ENCODE data around the gene ZNF346. TPM values are rescaled to one million over a fixed set of nuclear protein-coding genes. Genes with fewer than 3 reads are reported as not detected.
"Not testable (repeated sequence)": the region's sequence is repeated elsewhere in the genome, so short reads cannot be mapped to it uniquely, and the experiment has no call there.

The ZNF346 gene
- total RNA-seq (24.2 TPM), polyA plus RNA-seq (10 to 100 TPM; 10.5 to 22.1 (median 14.2) TPM)

- Histone ChIP-seq H3K36me3 (ENCODE audit: control insufficient read depth, insufficient read depth, low read length) (no peaks in the 10 kb centered on the region), H3K27ac (ENCODE audit: insufficient read depth, low read length, poor library complexity, severe bottlenecking) (peak within 1 kb of the TSS; percentile 88), H3K4me3 (ENCODE audit: low read depth, low read length) (peak within 1 kb of the TSS; percentile 98), H3K27me3 (ENCODE audit: control insufficient read depth, insufficient read depth, low read length) (no peaks in the 10 kb centered on the region), H3K4me1 (ENCODE audit: control insufficient read depth, insufficient read depth, low read length, poor library complexity, severe bottlenecking) (peaks cover 28% of the 10 kb centered on the region), H3K9me3 (ENCODE audit: control insufficient read depth in 2 of 2, low read length in 2 of 2) (no peaks in the 10 kb centered on the region)
- H3K4me1 Mint-ChIP-seq = peaks cover 25 to 53% (median 41%) of the 10 kb centered on the region in 4 donors
- peak within 1 kb of the TSS; percentile 95 to 100 (median 98) for H3K4me3 Mint-ChIP-seq
- no peaks in the 10 kb centered on the region for H3K9me3 Mint-ChIP-seq
- DNase-seq (peak; percentile 92 to 95 (median 92)), ATAC-seq (ENCODE audit: low read depth in 2 of 2) (peak; percentile 93 to 95)
- no peaks in the 10 kb centered on the region for H3K27me3 Mint-ChIP-seq
- H3K36me3 Mint-ChIP-seq = peaks cover 7% of the 10 kb centered on the region
- H3K27ac Mint-ChIP-seq = peak within 1 kb of the TSS; percentile 98 to 99 (median 98)
These were observed at the start of gene ZNF346 for GRCh38 chr5:177022386-177023302. Gene ZNF346 (plus strand): TSS chr5:177022696. CDS start chr5:177022739, 43 bp downstream.

GRCh38 chr5:176979669-176980068 lies 42.8 kb upstream of the ZNF346 start:
- H3K27ac ChIP-seq (ENCODE audit: insufficient read depth, low read length, poor library complexity, severe bottlenecking) = no peak overlapping the region
- Mint-ChIP-seq H3K36me3 (peaks cover 24% of the 10 kb centered on the region), H3K9me3 (peaks cover 0 to 1% (median 0%) of the 10 kb centered on the region in 7 donors), H3K27ac (no peak overlapping the region), H3K27me3 (no peaks in the 10 kb centered on the region), H3K4me1 (peaks cover 4 to 29% (median 21%) of the 10 kb centered on the region in 4 donors), H3K4me3 (peak overlapping the region in 1 of 4 donors; percentile 7)
- no peak for ATAC-seq (ENCODE audit: low read depth in 2 of 2)
- H3K4me1 ChIP-seq (ENCODE audit: control insufficient read depth, insufficient read depth, low read length, poor library complexity, severe bottlenecking) = no peaks in the 10 kb centered on the region
- DNase-seq = no peak
- no peaks in the 10 kb centered on the region for H3K27me3 ChIP-seq (ENCODE audit: control insufficient read depth, insufficient read depth, low read length)
- peaks cover 38% of the 10 kb centered on the region for H3K36me3 ChIP-seq (ENCODE audit: control insufficient read depth, insufficient read depth, low read length)
- H3K9me3 ChIP-seq (ENCODE audit: control insufficient read depth in 2 of 2, low read length in 2 of 2) = no peaks in the 10 kb centered on the region
- H3K4me3 ChIP-seq (ENCODE audit: low read depth, low read length) = no peak overlapping the region

- Mint-ChIP-seq H3K27me3 (no peaks in the 10 kb centered on the region), H3K4me3 (no peak overlapping the region), H3K4me1 (peaks cover 9 to 37% (median 22%) of the 10 kb centered on the region in 4 donors), H3K27ac (no peak overlapping the region), H3K36me3 (peaks cover 17% of the 10 kb centered on the region), H3K9me3 (peaks cover 0 to 1% (median 0%) of the 10 kb centered on the region in 7 donors)
- ATAC-seq (ENCODE audit: low read depth in 2 of 2) (no peak), DNase-seq (no peak)
- no peak overlapping the region for H3K27ac ChIP-seq (ENCODE audit: insufficient read depth, low read length, poor library complexity, severe bottlenecking)
- no peaks in the 10 kb centered on the region for H3K27me3 ChIP-seq (ENCODE audit: control insufficient read depth, insufficient read depth, low read length)
- no peaks in the 10 kb centered on the region for H3K9me3 ChIP-seq (ENCODE audit: control insufficient read depth in 2 of 2, low read length in 2 of 2)
- no peak overlapping the region for H3K4me3 ChIP-seq (ENCODE audit: low read depth, low read length)
- peaks cover 8% of the 10 kb centered on the region for H3K4me1 ChIP-seq (ENCODE audit: control insufficient read depth, insufficient read depth, low read length, poor library complexity, severe bottlenecking)
- H3K36me3 ChIP-seq (ENCODE audit: control insufficient read depth, insufficient read depth, low read length) = peaks cover 33% of the 10 kb centered on the region
These were observed 41.7 kb upstream of the ZNF346 start for GRCh38 chr5:176980818-176981217.

- H3K27ac Mint-ChIP-seq, H3K9me3 Mint-ChIP-seq: not testable (repeated sequence)
- peaks cover 28% of the 10 kb centered on the region for H3K36me3 ChIP-seq (ENCODE audit: control insufficient read depth, insufficient read depth, low read length)
These were observed 39.4 kb upstream of the ZNF346 start for GRCh38 chr5:176983112-176983511.

GRCh38 chr5:176983593-176983992 lies 38.9 kb upstream of the ZNF346 start:
- not testable (repeated sequence) for H3K9me3 Mint-ChIP-seq; H3K4me3 ChIP-seq (ENCODE audit: low read depth, low read length); H3K27ac Mint-ChIP-seq; DNase-seq; ATAC-seq (ENCODE audit: low read depth in 2 of 2); H3K27ac ChIP-seq (ENCODE audit: insufficient read depth, low read length, poor library complexity, severe bottlenecking); H3K27me3 Mint-ChIP-seq; H3K4me3 Mint-ChIP-seq; H3K9me3 ChIP-seq (ENCODE audit: control insufficient read depth in 2 of 2, low read length in 2 of 2); H3K27me3 ChIP-seq (ENCODE audit: control insufficient read depth, insufficient read depth, low read length)
- Histone ChIP-seq H3K36me3 (ENCODE audit: control insufficient read depth, insufficient read depth, low read length) (peaks cover 28% of the 10 kb centered on the region), H3K4me1 (ENCODE audit: control insufficient read depth, insufficient read depth, low read length, poor library complexity, severe bottlenecking) (peaks cover 25% of the 10 kb centered on the region)
- Mint-ChIP-seq H3K36me3 (peaks cover 17% of the 10 kb centered on the region), H3K4me1 (peaks cover 25 to 58% (median 30%) of the 10 kb centered on the region in 4 donors)

More at GRCh38 chr5:176983112-176983511, 39.4 kb upstream of the ZNF346 start:
- not testable (repeated sequence) for H3K27me3 ChIP-seq (ENCODE audit: control insufficient read depth, insufficient read depth, low read length); H3K4me3 Mint-ChIP-seq; H3K27me3 Mint-ChIP-seq; DNase-seq; ATAC-seq (ENCODE audit: low read depth in 2 of 2); H3K4me3 ChIP-seq (ENCODE audit: low read depth, low read length); H3K27ac ChIP-seq (ENCODE audit: insufficient read depth, low read length, poor library complexity, severe bottlenecking); H3K9me3 ChIP-seq (ENCODE audit: control insufficient read depth in 2 of 2, low read length in 2 of 2)
- peaks cover 25% of the 10 kb centered on the region for H3K4me1 ChIP-seq (ENCODE audit: control insufficient read depth, insufficient read depth, low read length, poor library complexity, severe bottlenecking)
- Mint-ChIP-seq H3K4me1 (peaks cover 21 to 53% (median 28%) of the 10 kb centered on the region in 4 donors), H3K36me3 (peaks cover 17% of the 10 kb centered on the region)

GRCh38 chr5:176984176-176984575 lies 38.3 kb upstream of the ZNF346 start:
- peaks cover 24 to 64% (median 29%) of the 10 kb centered on the region in 4 donors for H3K4me1 Mint-ChIP-seq
- not testable (repeated sequence) for DNase-seq; H3K27ac ChIP-seq (ENCODE audit: insufficient read depth, low read length, poor library complexity, severe bottlenecking); H3K9me3 Mint-ChIP-seq; H3K27me3 ChIP-seq (ENCODE audit: control insufficient read depth, insufficient read depth, low read length); ATAC-seq (ENCODE audit: low read depth in 2 of 2); H3K4me3 ChIP-seq (ENCODE audit: low read depth, low read length); H3K27me3 Mint-ChIP-seq; H3K4me3 Mint-ChIP-seq; H3K9me3 ChIP-seq (ENCODE audit: control insufficient read depth in 2 of 2, low read length in 2 of 2)
- peaks cover 26% of the 10 kb centered on the region for H3K36me3 ChIP-seq (ENCODE audit: control insufficient read depth, insufficient read depth, low read length)
- H3K4me1 ChIP-seq (ENCODE audit: control insufficient read depth, insufficient read depth, low read length, poor library complexity, severe bottlenecking) = peaks cover 25% of the 10 kb centered on the region
- H3K36me3 Mint-ChIP-seq = peaks cover 13% of the 10 kb centered on the region
- peak overlapping the region in 2 of 3 donors; percentile 32 to 73 for H3K27ac Mint-ChIP-seq

- Mint-ChIP-seq H3K27ac (peak overlapping the region; percentile 90 to 93 (median 91)), H3K36me3 (peaks cover 4% of the 10 kb centered on the region), H3K4me1 (peaks cover 14 to 61% (median 28%) of the 10 kb centered on the region in 4 donors), H3K4me3 (peak overlapping the region; percentile 17 to 66 (median 60)), H3K27me3 (no peaks in the 10 kb centered on the region), H3K9me3 (peaks cover 0 to 2% (median 0%) of the 10 kb centered on the region in 7 donors)
- Histone ChIP-seq H3K27ac (ENCODE audit: insufficient read depth, low read length, poor library complexity, severe bottlenecking) (peak overlapping the region; percentile 14), H3K4me1 (ENCODE audit: control insufficient read depth, insufficient read depth, low read length, poor library complexity, severe bottlenecking) (peaks cover 25% of the 10 kb centered on the region), H3K27me3 (ENCODE audit: control insufficient read depth, insufficient read depth, low read length) (no peaks in the 10 kb centered on the region), H3K9me3 (ENCODE audit: control insufficient read depth in 2 of 2, low read length in 2 of 2) (no peaks in the 10 kb centered on the region), H3K36me3 (ENCODE audit: control insufficient read depth, insufficient read depth, low read length) (peaks cover 13% of the 10 kb centered on the region), H3K4me3 (ENCODE audit: low read depth, low read length) (peak overlapping the region; percentile 60)
- peak; percentile 96 to 98 for ATAC-seq (ENCODE audit: low read depth in 2 of 2)
- peak; percentile 6 to 85 (median 65) for DNase-seq
These were observed 37.0 kb upstream of the ZNF346 start for GRCh38 chr5:176985516-176985915.

Measured in CD4-positive, CD25-positive, alpha-beta regulatory T cell (primary cell).